GM12873 (cell line): Measurements from ENCODE around the gene RPRD1B.

Source experiments
- CTCF ChIP-seq: IDR thresholded peaks from 2 replicates; pipeline ENCODE4 v1.5.1; 2012; ENCODE audit warnings: low read depth, mild to moderate bottlenecking, moderate library complexity, low read length, control low read depth; ENCODE audit not compliant: insufficient read depth; ENCODE audit errors: missing control alignments

The RPRD1B gene

DNA sequence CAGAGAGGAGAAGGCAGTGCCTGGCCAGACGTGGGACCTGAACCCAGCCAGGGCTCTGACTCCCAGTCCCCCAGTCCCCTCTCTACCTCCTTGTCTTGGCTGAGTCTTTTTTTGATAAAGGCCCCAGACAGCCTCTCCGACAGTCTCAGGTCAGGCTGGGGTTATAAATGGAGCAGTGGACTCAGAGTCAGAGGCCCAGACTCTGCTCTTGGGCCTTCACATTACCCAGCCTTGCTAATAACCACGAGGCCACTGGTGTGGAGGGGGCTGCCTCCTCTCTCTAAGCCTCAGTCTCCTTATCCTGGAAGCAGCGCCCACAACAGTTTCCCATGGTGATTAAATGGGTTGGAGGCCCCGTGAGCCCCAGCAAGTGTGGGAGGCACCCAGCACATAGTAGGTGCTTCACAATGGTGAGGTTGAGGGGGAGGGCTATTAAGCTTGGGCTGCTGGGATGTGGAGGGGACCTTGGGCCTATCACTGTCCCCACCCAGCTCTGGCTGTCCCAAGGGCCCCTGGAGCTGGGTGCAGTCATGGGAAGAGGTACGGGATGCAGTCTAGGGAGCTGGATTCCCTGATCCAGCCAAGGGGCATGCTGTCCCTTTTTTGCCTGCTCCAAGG lies 95.8 kb downstream of the RPRD1B start:
- no peak for TF ChIP-seq CTCF

DNA sequence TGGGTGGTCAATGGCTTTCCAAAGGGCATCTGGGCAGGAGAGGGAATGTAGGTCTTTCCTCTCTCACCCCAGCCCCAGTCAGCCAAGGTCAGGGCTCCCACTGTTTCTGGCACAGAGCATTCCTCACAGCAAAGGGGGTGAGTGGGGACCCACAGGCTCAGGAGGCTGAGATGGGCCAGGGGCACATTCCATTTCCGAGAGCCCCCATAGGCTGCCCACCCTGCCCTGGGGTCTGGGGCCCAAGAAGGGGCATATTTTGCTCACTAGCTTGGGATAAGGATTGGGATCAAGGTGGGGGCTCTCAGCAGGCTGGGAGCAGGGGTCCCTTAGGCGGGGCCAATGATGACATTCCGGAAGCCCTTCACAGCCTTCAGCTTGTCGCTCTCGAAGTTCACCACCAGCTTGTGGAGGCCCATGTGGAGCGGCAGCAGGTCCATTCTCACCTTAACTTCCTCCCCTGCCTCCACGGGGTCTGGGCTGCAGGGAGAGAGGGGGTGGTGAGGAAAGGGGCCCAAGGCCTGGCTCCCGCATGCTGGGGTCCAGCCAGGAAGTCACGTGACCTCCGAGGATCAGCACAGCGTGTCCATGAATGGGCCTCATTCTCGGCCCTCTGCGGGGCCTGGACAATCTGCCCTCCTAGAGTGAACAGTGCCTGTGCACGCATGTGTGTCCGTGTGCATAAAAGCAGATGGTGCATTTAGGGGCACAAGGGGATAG lies 96.5 kb downstream of the RPRD1B start:
- no peak for TF ChIP-seq CTCF

GRCh38 chr20:38130687-38131587 lies 97.4 kb downstream of the RPRD1B start:
- no peak for TF ChIP-seq CTCF

- no peak for TF ChIP-seq CTCF
Measured at GRCh38 chr20:38131588-38132121, 98.1 kb downstream of the RPRD1B start.

GRCh38 chr20:38132156-38132909 lies 98.8 kb downstream of the RPRD1B start:
- no peak for TF ChIP-seq CTCF

DNA sequence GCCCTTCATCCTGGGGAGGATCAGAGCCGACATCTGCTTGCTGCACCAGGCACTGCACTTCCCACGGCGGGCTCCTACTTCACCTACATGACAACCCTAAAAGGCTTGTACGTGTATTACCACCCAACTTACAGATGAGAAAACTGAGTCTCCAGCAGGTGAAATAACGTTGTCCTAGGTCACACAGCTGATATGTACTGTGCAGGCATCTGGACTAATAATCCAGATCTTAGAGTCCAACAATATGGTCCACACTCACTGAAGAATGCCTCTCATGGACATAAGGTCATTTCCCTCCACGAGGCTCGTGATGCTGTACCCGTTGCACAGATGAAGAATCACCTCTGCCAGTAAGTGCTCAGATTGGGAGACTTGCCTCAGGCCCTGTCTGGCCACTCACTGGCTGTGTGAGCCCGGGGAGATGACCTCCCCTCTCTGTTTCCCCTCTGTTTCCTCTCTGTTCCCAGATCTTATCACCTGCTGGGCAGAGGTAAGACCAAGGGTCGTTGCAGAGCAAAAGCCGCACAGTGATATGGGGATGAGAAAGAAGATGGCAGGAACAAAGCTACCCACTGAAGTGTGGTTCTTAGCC lies 99.5 kb downstream of the RPRD1B start:
- no peak for TF ChIP-seq CTCF
